Stimulated activated memory B cell treated with anti-CD40 and anti-IgM and Interleukin-4, amounts not matched to agents 10 μg/mL and 1 μg/mL and 100 μg/mL, for 72 hours (primary cell): Measurements from ENCODE around the gene MAPK1.
A peak's percentile ranks its signal among the peaks of the same experiment; 100 is the strongest.
"Not testable (repeated sequence)": the region's sequence is repeated elsewhere in the genome, so short reads cannot be mapped to it uniquely, and the experiment has no call there.

Source experiments
- ATAC-seq: fragments of 150-1000 bp; cut with Tn5 transposase; 2 replicates; pipeline ENCODE4 v1.10.0; 2021
- H3K27ac Mint-ChIP-seq: one replicate; pipeline ENCODE4 v1.8.0; 2022; ENCODE audit warnings: mild to moderate bottlenecking, mixed read lengths
- H3K27me3 Mint-ChIP-seq: one replicate; pipeline ENCODE4 v1.8.0; 2022; ENCODE audit warnings: mixed read lengths
- H3K36me3 Mint-ChIP-seq: one replicate; pipeline ENCODE4 v1.8.0; 2022; ENCODE audit warnings: mixed read lengths
- H3K4me1 Mint-ChIP-seq: one replicate; pipeline ENCODE4 v1.8.0; 2022; ENCODE audit warnings: mixed read lengths
- H3K4me3 Mint-ChIP-seq: one replicate; pipeline ENCODE4 v1.8.0; 2022; ENCODE audit warnings: mild to moderate bottlenecking, moderate library complexity, mixed read lengths
- H3K9me3 Mint-ChIP-seq: one replicate; pipeline ENCODE4 v1.8.0; 2022; ENCODE audit warnings: mixed read lengths

MAPK1 gene

GRCh38 chr22:21802056-21802455 lies 65.4 kb downstream of the MAPK1 start:
- H3K36me3 Mint-ChIP-seq: peaks cover 67% of the 10 kb centered on the region
- ATAC-seq: no peak
- no peak overlapping the region for H3K4me3 Mint-ChIP-seq
- H3K4me1 Mint-ChIP-seq: peaks cover 6% of the 10 kb centered on the region
- H3K27me3 Mint-ChIP-seq: no peaks in the 10 kb centered on the region
- H3K9me3 Mint-ChIP-seq: no peaks in the 10 kb centered on the region
- H3K27ac Mint-ChIP-seq: no peak overlapping the region

- H3K4me1 Mint-ChIP-seq, H3K27ac Mint-ChIP-seq, H3K27me3 Mint-ChIP-seq, ATAC-seq, H3K4me3 Mint-ChIP-seq, H3K9me3 Mint-ChIP-seq: not testable (repeated sequence)
- H3K36me3 Mint-ChIP-seq: peaks cover 63% of the 10 kb centered on the region
Observed at GRCh38 chr22:21801304-21801644, 66.2 kb downstream of the MAPK1 start.

- Mint-ChIP-seq H3K27ac (no peak overlapping the region), H3K4me1 (peaks cover 6% of the 10 kb centered on the region), H3K27me3 (no peaks in the 10 kb centered on the region), H3K9me3 (no peaks in the 10 kb centered on the region), H3K36me3 (peaks cover 63% of the 10 kb centered on the region), H3K4me3 (no peak overlapping the region)
- ATAC-seq: no peak
Observed at GRCh38 chr22:21800552-21801303, 66.7 kb downstream of the MAPK1 start.

GRCh38 chr22:21797444-21798221 lies 69.8 kb downstream of the MAPK1 start:
- Mint-ChIP-seq H3K9me3 (no peaks in the 10 kb centered on the region), H3K36me3 (peaks cover 45% of the 10 kb centered on the region), H3K27me3 (no peaks in the 10 kb centered on the region), H3K4me3 (no peak overlapping the region), H3K4me1 (no peaks in the 10 kb centered on the region), H3K27ac (no peak overlapping the region)
- ATAC-seq: no peak

- peaks cover 41% of the 10 kb centered on the region for H3K36me3 Mint-ChIP-seq
- H3K9me3 Mint-ChIP-seq: no peaks in the 10 kb centered on the region
- H3K27ac Mint-ChIP-seq: no peak overlapping the region
- peaks cover 4% of the 10 kb centered on the region for H3K4me1 Mint-ChIP-seq
- no peak for ATAC-seq
- H3K4me3 Mint-ChIP-seq: no peak overlapping the region
- no peaks in the 10 kb centered on the region for H3K27me3 Mint-ChIP-seq
Observed at GRCh38 chr22:21796863-21797262, 70.6 kb downstream of the MAPK1 start.

- peaks cover 40% of the 10 kb centered on the region for H3K36me3 Mint-ChIP-seq
Observed at GRCh38 chr22:21796231-21796630, 71.2 kb downstream of the MAPK1 start.

GRCh38 chr22:21793716-21794115 lies 73.7 kb downstream of the MAPK1 start:
- peaks cover 25% of the 10 kb centered on the region for H3K36me3 Mint-ChIP-seq
- not testable (repeated sequence) for ATAC-seq

More at GRCh38 chr22:21796231-21796630, 71.2 kb downstream of the MAPK1 start:
- Mint-ChIP-seq H3K4me3 (no peak overlapping the region), H3K27ac (no peak overlapping the region), H3K4me1 (peaks cover 11% of the 10 kb centered on the region), H3K27me3 (no peaks in the 10 kb centered on the region), H3K9me3 (no peaks in the 10 kb centered on the region)
- no peak for ATAC-seq

GRCh38 chr22:21791635-21792625 lies 75.5 kb downstream of the MAPK1 start:
- H3K4me1 Mint-ChIP-seq: peaks cover 11% of the 10 kb centered on the region
- H3K36me3 Mint-ChIP-seq: peaks cover 34% of the 10 kb centered on the region
- peak overlapping the region; percentile 53 for H3K27ac Mint-ChIP-seq
- no peaks in the 10 kb centered on the region for H3K9me3 Mint-ChIP-seq
- ATAC-seq: peak; percentile 93
- peak overlapping the region; percentile 3 for H3K4me3 Mint-ChIP-seq
- no peaks in the 10 kb centered on the region for H3K27me3 Mint-ChIP-seq

More at GRCh38 chr22:21793716-21794115, 73.7 kb downstream of the MAPK1 start:
- H3K9me3 Mint-ChIP-seq, H3K4me3 Mint-ChIP-seq, H3K27me3 Mint-ChIP-seq, H3K27ac Mint-ChIP-seq: not testable (repeated sequence)
- peaks cover 11% of the 10 kb centered on the region for H3K4me1 Mint-ChIP-seq

GRCh38 chr22:21790849-21791610 lies 76.4 kb downstream of the MAPK1 start:
- H3K4me1 Mint-ChIP-seq: peaks cover 12% of the 10 kb centered on the region
- H3K27me3 Mint-ChIP-seq, H3K9me3 Mint-ChIP-seq, H3K4me3 Mint-ChIP-seq, ATAC-seq: not testable (repeated sequence)
- H3K27ac Mint-ChIP-seq: peak overlapping the region; percentile 53
- H3K36me3 Mint-ChIP-seq: peaks cover 29% of the 10 kb centered on the region

- no peaks in the 10 kb centered on the region for H3K9me3 Mint-ChIP-seq
- H3K4me3 Mint-ChIP-seq: no peak overlapping the region
- no peaks in the 10 kb centered on the region for H3K27me3 Mint-ChIP-seq
- H3K27ac Mint-ChIP-seq: no peak overlapping the region
- H3K36me3 Mint-ChIP-seq: peaks cover 29% of the 10 kb centered on the region
- H3K4me1 Mint-ChIP-seq: peaks cover 16% of the 10 kb centered on the region
- ATAC-seq: no peak
Observed at GRCh38 chr22:21790359-21790758, 77.1 kb downstream of the MAPK1 start.

- not testable (repeated sequence) for H3K9me3 Mint-ChIP-seq, H3K27ac Mint-ChIP-seq, H3K27me3 Mint-ChIP-seq, H3K4me3 Mint-ChIP-seq, ATAC-seq
- Mint-ChIP-seq H3K36me3 (peaks cover 44% of the 10 kb centered on the region), H3K4me1 (peaks cover 16% of the 10 kb centered on the region)
Observed at GRCh38 chr22:21787565-21787964, 79.9 kb downstream of the MAPK1 start.

- H3K36me3 Mint-ChIP-seq: peaks cover 38% of the 10 kb centered on the region
- H3K4me1 Mint-ChIP-seq: peaks cover 15% of the 10 kb centered on the region
- ATAC-seq: no peak
- no peaks in the 10 kb centered on the region for H3K9me3 Mint-ChIP-seq
- no peaks in the 10 kb centered on the region for H3K27me3 Mint-ChIP-seq
- H3K27ac Mint-ChIP-seq: no peak overlapping the region
- H3K4me3 Mint-ChIP-seq: no peak overlapping the region
Observed at GRCh38 chr22:21780259-21780658, 87.2 kb downstream of the MAPK1 start.

GRCh38 chr22:21779444-21779843 lies 88.0 kb downstream of the MAPK1 start:
- no peak for ATAC-seq
- Mint-ChIP-seq H3K27ac (no peak overlapping the region), H3K27me3 (no peaks in the 10 kb centered on the region), H3K4me1 (peaks cover 15% of the 10 kb centered on the region), H3K36me3 (peaks cover 30% of the 10 kb centered on the region), H3K4me3 (no peak overlapping the region), H3K9me3 (no peaks in the 10 kb centered on the region)

GRCh38 chr22:21778705-21779363 lies 88.6 kb downstream of the MAPK1 start:
- H3K27me3 Mint-ChIP-seq: no peaks in the 10 kb centered on the region
- no peak overlapping the region for H3K4me3 Mint-ChIP-seq

More at GRCh38 chr22:21778705-21779363, 88.6 kb downstream of the MAPK1 start:
- no peak overlapping the region for H3K27ac Mint-ChIP-seq
- H3K36me3 Mint-ChIP-seq: peaks cover 24% of the 10 kb centered on the region
- H3K4me1 Mint-ChIP-seq: peaks cover 15% of the 10 kb centered on the region
- H3K9me3 Mint-ChIP-seq: no peaks in the 10 kb centered on the region
- ATAC-seq: no peak
